Gastrocnemius medialis (tissue), 4 donors: Measurements from ENCODE around the gene BCLAF1. TPM values are rescaled to one million over a fixed set of nuclear protein-coding genes. Genes with fewer than 3 reads are reported as not detected.
A peak's percentile ranks its signal among the peaks of the same experiment; 100 is the strongest.

ENCODE experiments used
- ATAC-seq, 2 donors: fragments of 150-250 bp; one replicate each; pipeline ENCODE4 v1.9.1; 2016
- DNase-seq, 2 donors: peaks; one replicate each; pipeline ENCODE4 v3.0.0-alpha.2; 2019
- H3K27ac ChIP-seq, 4 donors: fragments of 200-600 bp; sonication (generic); 1 replicate in 1 of 4; 2 replicates in 3 of 4; pipeline ENCODE4 v1.5.1; 2016 to 2018; ENCODE audit warnings: mild to moderate bottlenecking in 2 of 4, moderate library complexity in 1 of 4
- H3K27me3 ChIP-seq, 3 donors: fragments of 200-600 bp; sonication (generic) in 2 of 3; 1 replicate in 1 of 3; 2 replicates in 2 of 3; pipeline versions ENCODE4 v1.5.1 to v1.6.0; 2016 to 2019; ENCODE audit warnings: mild to moderate bottlenecking in 1 of 3, moderate library complexity in 1 of 3
- H3K36me3 ChIP-seq, 2 donors: fragments of 200-600 bp; sonication (generic) in 1 of 2; one replicate each; pipeline ENCODE4 v1.5.1; 2017 to 2018
- H3K4me1 ChIP-seq, 2 donors: fragments of 200-600 bp; sonication (generic) in 1 of 2; one replicate each; pipeline ENCODE4 v1.5.1; 2016 to 2017; ENCODE audit warnings: mild to moderate bottlenecking in 2 of 2
- H3K4me3 ChIP-seq, 4 donors: fragments of 200-600 bp; sonication (generic) in 3 of 4; 1 replicate in 1 of 4; 2 replicates in 3 of 4; pipeline ENCODE4 v1.5.1; 2016 to 2019; ENCODE audit warnings: mild to moderate bottlenecking in 2 of 4
- H3K9me3 ChIP-seq, 3 donors: fragments of 200-600 bp; sonication (generic) in 2 of 3; 1 replicate in 1 of 3; 2 replicates in 2 of 3; pipeline ENCODE4 v1.5.1; 2016 to 2019
- CTCF ChIP-seq, 5 experiments: fragments of 450-650 bp in 3 of 5; fragments of 200-600 bp in 2 of 5; sonication (generic) in 2 of 5; IDR thresholded peaks in 4 of 5; conservative IDR thresholded peaks in 1 of 5; 1 replicate in 4 of 5; 2 replicates in 1 of 5; pipeline ENCODE4 v1.5.1; 2016 to 2019; ENCODE audit warnings: antibody characterized with exemption in 5 of 5, mild to moderate bottlenecking in 3 of 5, moderate library complexity in 3 of 5
- POLR2A ChIP-seq, 2 donors: fragments of 450-650 bp; IDR thresholded peaks; one replicate each; pipeline ENCODE4 v1.6.1; 2017; ENCODE audit warnings: antibody characterized with exemption in 2 of 2, mild to moderate bottlenecking in 2 of 2, moderate library complexity in 2 of 2
- in situ Hi-C, 4 donors: fragments of 200-750 bp; cut with MboI; loops; one replicate each; pipeline versions ENCODE4 v1.15.0 to v1.8.0; 2017; ENCODE audit warnings: low sequenced_read_pairs in 4 of 4
- intact Hi-C: fragments of 100-400 bp; cut with DNase I; formaldehyde crosslinking; loops from one replicate; pipeline ENCODE4 v1.15.1; 2023; ENCODE audit warnings: low total_unique reads
- total RNA-seq, 4 donors: library from RNA; depleted of rRNA; stranded (reverse); fragments of >200 nt; gene quantifications; one replicate each; pipeline versions ENCODE4 v1.1.0 to v1.2.3, GENCODE V29; 2016

The BCLAF1 gene
- total RNA-seq, 4 donors from 2014 or later = 27.3 to 83.0 (median 61.8) TPM

GRCh38 chr6:136252441-136252840 lies 37.2 kb downstream of the BCLAF1 start:
- peaks cover 16 to 22% of the 10 kb centered on the region in 2 donors for H3K4me1 ChIP-seq
- H3K27ac ChIP-seq = no peak overlapping the region
- ATAC-seq (no peak), DNase-seq (no peak)
- no peaks in the 10 kb centered on the region for H3K27me3 ChIP-seq
- intact Hi-C loops (no loop called here), in situ Hi-C loops (no loop called here)
- TF ChIP-seq POLR2A (IDR thresholded peaks at IDR 0.05) (no peak), CTCF (IDR thresholded peaks at IDR 0.05 in 4 of 5, conservative IDR thresholded peaks at IDR 0.05 in 1 of 5) (no peak)
- peaks cover 0 to 5% of the 10 kb centered on the region in 2 donors for H3K36me3 ChIP-seq
- no peaks in the 10 kb centered on the region for H3K9me3 ChIP-seq
- no peak overlapping the region for H3K4me3 ChIP-seq

GRCh38 chr6:136251394-136251793 lies 38.3 kb downstream of the BCLAF1 start:
- Histone ChIP-seq H3K27ac (no peak overlapping the region), H3K27me3 (no peaks in the 10 kb centered on the region), H3K36me3 (no peaks in the 10 kb centered on the region), H3K4me1 (peaks cover 16 to 22% of the 10 kb centered on the region in 2 donors), H3K4me3 (peak overlapping the region in 3 of 4 donors; percentile 73 to 81 (median 76)), H3K9me3 (no peaks in the 10 kb centered on the region)
- ATAC-seq (no peak), DNase-seq (no peak)
- intact Hi-C loops (loop anchor here (2.0 kb wide), 1 partner anchor 65 kb away; no protein-coding TSS in a partner anchor), in situ Hi-C loops (no loop called here)
- TF ChIP-seq CTCF (IDR thresholded peaks at IDR 0.05 in 4 of 5, conservative IDR thresholded peaks at IDR 0.05 in 1 of 5) (no peak), POLR2A (IDR thresholded peaks at IDR 0.05) (no peak)

- ATAC-seq (peak; percentile 13 to 31), DNase-seq (no peak)
- intact Hi-C loops = loop anchor here (1.0 to 2.0 kb wide), 2 partner anchors 39 to 66 kb away; partner anchors contain the start of gene BCLAF1
- Histone ChIP-seq H3K4me1 (peaks cover 16 to 22% of the 10 kb centered on the region in 2 donors), H3K27ac (peak overlapping the region; percentile 71 to 78 (median 76)), H3K36me3 (no peaks in the 10 kb centered on the region), H3K4me3 (peak overlapping the region; percentile 73 to 81 (median 74)), H3K9me3 (no peaks in the 10 kb centered on the region), H3K27me3 (no peaks in the 10 kb centered on the region)
- TF ChIP-seq CTCF (IDR thresholded peaks at IDR 0.05 in 4 of 5, conservative IDR thresholded peaks at IDR 0.05 in 1 of 5) (no peak), POLR2A (IDR thresholded peaks at IDR 0.05) (no peak)
- in situ Hi-C loops = no loop called here
Measured at GRCh38 chr6:136250686-136251008, 39.0 kb downstream of the BCLAF1 start.

- Histone ChIP-seq H3K4me3 (peak within 1 kb of the TSS; percentile 73 to 81 (median 74)), H3K9me3 (no peaks in the 10 kb centered on the region), H3K4me1 (peaks cover 16 to 22% of the 10 kb centered on the region in 2 donors), H3K27me3 (no peaks in the 10 kb centered on the region), H3K27ac (peak within 1 kb of the TSS; percentile 71 to 78 (median 76)), H3K36me3 (no peaks in the 10 kb centered on the region)
- intact Hi-C loops = loop anchor here (1.0 to 2.0 kb wide), 2 partner anchors 39 to 67 kb away; partner anchors contain the start of gene BCLAF1
- ATAC-seq (peak; percentile 100), DNase-seq (peak; percentile 97)
- peak; percentile 14 to 61 for TF ChIP-seq POLR2A (IDR thresholded peaks at IDR 0.05)
- no peak for TF ChIP-seq CTCF (IDR thresholded peaks at IDR 0.05 in 4 of 5, conservative IDR thresholded peaks at IDR 0.05 in 1 of 5)
- in situ Hi-C loops = no loop called here
Measured at GRCh38 chr6:136249811-136250685, 39.6 kb downstream of the BCLAF1 start, which contains the start of gene MTFR2. TSS of gene MTFR2 (minus strand) at chr6:136250311. CDS start at chr6:136249099, 1,212 bp downstream.
